H1 (cell line): ENCODE data around the gene CCNG1. TPM values are rescaled to one million over a fixed set of nuclear protein-coding genes. Genes with fewer than 3 reads are reported as not detected.

Experiments used
- CTCF ChIA-PET: fragments of 300-600 bp; sonication (Branson Sonifier 250); formaldehyde crosslinking; loops from one replicate; lab custom pipeline; 2021; ENCODE audit not compliant: partially characterized antibody; lab: Charles Lee
- POLR2A ChIA-PET: fragments of 300-600 bp; sonication (Branson Sonifier 250); formaldehyde crosslinking; loops from one replicate; lab custom pipeline; 2021; ENCODE audit warnings: inconsistent platforms; ENCODE audit not compliant: partially characterized antibody; lab: Charles Lee
- DNase-seq, 2 experiments: peaks; one replicate each; pipeline versions ENCODE4 v3.0.0 to v3.0.0-alpha.2; 2010 to 2022; ENCODE audit warnings: low spot score in 2 of 2, low read depth in 1 of 2, mixed read lengths in 1 of 2
- FAIRE-seq: peaks from 2 replicates; lab custom pipeline; 2011; peaks lifted over from hg19 to GRCh38; lab: Jason Lieb, UNC
- H2AFZ ChIP-seq: 2 replicates; pipeline ENCODE4 v1.8.1; 2012; ENCODE audit warnings: low read length, inconsistent platforms
- H2AK5ac ChIP-seq: 2 replicates; pipeline ENCODE4 v1.6.1; 2013; ENCODE audit warnings: low read depth, low read length
- H2BK120ac ChIP-seq: replicated peaks from 2 replicates; pipeline ENCODE3; 2013; ENCODE audit warnings: low read depth, low read length, inconsistent platforms
- H2BK12ac ChIP-seq: 2 replicates; pipeline ENCODE4 v1.6.1; 2013; ENCODE audit warnings: low read depth, low read length
- H2BK15ac ChIP-seq: 2 replicates; pipeline ENCODE4 v1.6.1; 2013; ENCODE audit warnings: low read length
- H2BK20ac ChIP-seq: 2 replicates; pipeline ENCODE4 v1.6.1; 2013; ENCODE audit warnings: low read length
- H2BK5ac ChIP-seq: 2 replicates; pipeline ENCODE4 v1.6.1; 2013; ENCODE audit warnings: low read depth, low read length
- H3K14ac ChIP-seq: 2 replicates; pipeline ENCODE4 v1.6.1; 2013; ENCODE audit warnings: inconsistent platforms; ENCODE audit not compliant: insufficient read length
- H3K18ac ChIP-seq: 2 replicates; pipeline ENCODE4 v1.6.1; 2013; ENCODE audit warnings: low read length; ENCODE audit errors: extremely low read depth
- H3K23ac ChIP-seq: 2 replicates; pipeline ENCODE4 v1.6.1; 2013; ENCODE audit warnings: inconsistent platforms; ENCODE audit not compliant: insufficient read length
- H3K23me2 ChIP-seq: 2 replicates; pipeline ENCODE4 v1.6.1; 2013; ENCODE audit warnings: low read depth, low read length
- H3K27ac ChIP-seq: 2 replicates; pipeline ENCODE4 v1.6.1; 2011; ENCODE audit warnings: low read depth, low read length, inconsistent platforms
- H3K27me3 ChIP-seq, 4 experiments: replicated peaks in 1 of 4; 1 replicate in 1 of 4; 2 replicates in 3 of 4; pipeline versions ENCODE4 v1.6.1 to v1.8.1; 2011 to 2013; ENCODE audit warnings: low read length in 3 of 4, mild to moderate bottlenecking in 3 of 4, inconsistent platforms in 2 of 4, mixed read lengths in 2 of 4, moderate library complexity in 1 of 4; ENCODE audit not compliant: control insufficient read depth in 3 of 4, insufficient read depth in 3 of 4; ENCODE audit errors: extremely low read depth in 1 of 4
- H3K36me3 ChIP-seq, 4 experiments: 2 replicates each; pipeline versions ENCODE4 v1.6.1 to v1.8.1; 2011 to 2013; ENCODE audit warnings: mild to moderate bottlenecking in 4 of 4, low read length in 3 of 4, moderate library complexity in 2 of 4, control low read depth in 1 of 4, inconsistent platforms in 1 of 4; ENCODE audit not compliant: insufficient read depth in 4 of 4, control insufficient read depth in 2 of 4
- H3K4ac ChIP-seq: replicated peaks from 2 replicates; pipeline ENCODE3; 2013; ENCODE audit warnings: low read length, low read depth, mixed read lengths, inconsistent platforms; ENCODE audit not compliant: insufficient read length
- H3K4me1 ChIP-seq, 4 experiments: replicated peaks in 1 of 4; 1 replicate in 1 of 4; 2 replicates in 3 of 4; pipeline versions ENCODE4 v1.6.1 to v1.8.1; 2011 to 2013; ENCODE audit warnings: low read length in 3 of 4, inconsistent platforms in 2 of 4, mixed read lengths in 1 of 4; ENCODE audit not compliant: insufficient read depth in 4 of 4, control insufficient read depth in 3 of 4
- H3K4me2 ChIP-seq, 2 experiments: 2 replicates each; pipeline versions ENCODE4 v1.6.1 to v1.8.1; 2011 to 2013; ENCODE audit warnings: low read depth in 2 of 2, low read length in 2 of 2, control low read depth in 1 of 2, inconsistent platforms in 1 of 2, mild to moderate bottlenecking in 1 of 2; ENCODE audit not compliant: insufficient read depth in 1 of 2
- H3K4me3 ChIP-seq, 4 experiments: fragments of 200-600, 300-600 bp in 1 of 4; sonication (generic), shearing (Covaris generic), sonication (Bioruptor Twin) in 1 of 4; 2 replicates each; pipeline versions ENCODE4 v1.5.1 to v1.8.1; 2011 to 2016; ENCODE audit warnings: low read length in 4 of 4, low read depth in 3 of 4, control low read depth in 2 of 4, inconsistent platforms in 2 of 4, mild to moderate bottlenecking in 2 of 4, mixed read lengths in 1 of 4, moderate library complexity in 1 of 4; ENCODE audit not compliant: insufficient read depth in 2 of 4; ENCODE audit errors: extremely low read depth in 1 of 4
- H3K56ac ChIP-seq: replicated peaks from 2 replicates; pipeline ENCODE3; 2013; ENCODE audit warnings: low read depth, mild to moderate bottlenecking, mixed read lengths, low read length, inconsistent platforms; ENCODE audit not compliant: insufficient read length
- H3K79me1 ChIP-seq: 2 replicates; pipeline ENCODE4 v1.6.1; 2013; ENCODE audit warnings: low read depth, low read length, control low read depth
- H3K79me2 ChIP-seq, 2 experiments: 2 replicates each; pipeline versions ENCODE4 v1.6.1 to v1.8.1; 2012 to 2013; ENCODE audit warnings: low read length in 2 of 2, mild to moderate bottlenecking in 2 of 2, inconsistent platforms in 1 of 2; ENCODE audit not compliant: insufficient read depth in 2 of 2, control insufficient read depth in 1 of 2
- H3K9ac ChIP-seq, 4 experiments: replicated peaks in 1 of 4; 1 replicate in 1 of 4; 2 replicates in 3 of 4; pipeline versions ENCODE4 v1.6.1 to v1.8.1; 2011 to 2013; ENCODE audit warnings: low read depth in 3 of 4, low read length in 3 of 4, control low read depth in 2 of 4, mild to moderate bottlenecking in 2 of 4, moderate library complexity in 2 of 4, inconsistent platforms in 1 of 4; ENCODE audit errors: extremely low read depth in 1 of 4
- H3K9me3 ChIP-seq, 2 experiments: 2 replicates each; pipeline versions ENCODE4 v1.6.1 to v1.8.1; 2012 to 2013; ENCODE audit warnings: mild to moderate bottlenecking in 2 of 2, moderate library complexity in 2 of 2, control low read depth in 1 of 2, inconsistent platforms in 1 of 2, low read depth in 1 of 2, low read length in 1 of 2, mixed read lengths in 1 of 2; ENCODE audit not compliant: insufficient read depth in 2 of 2
- H4K20me1 ChIP-seq, 2 experiments: replicated peaks in 1 of 2; 2 replicates each; pipeline versions ENCODE3 to v1.8.1; 2011 to 2013; ENCODE audit warnings: inconsistent platforms in 2 of 2, low read length in 2 of 2, mild to moderate bottlenecking in 1 of 2; ENCODE audit not compliant: insufficient read depth in 2 of 2, control insufficient read depth in 1 of 2
- H4K5ac ChIP-seq: 2 replicates; pipeline ENCODE4 v1.6.1; 2013; ENCODE audit warnings: low read length, low read depth, mixed read lengths, inconsistent platforms; ENCODE audit not compliant: insufficient read length
- H4K8ac ChIP-seq: 2 replicates; pipeline ENCODE4 v1.8.0; 2013; ENCODE audit warnings: mild to moderate bottlenecking, moderate library complexity, low read length, inconsistent platforms; ENCODE audit not compliant: insufficient read depth; ENCODE audit errors: extremely low read depth
- H4K91ac ChIP-seq: replicated peaks from 2 replicates; pipeline ENCODE3; 2013; ENCODE audit warnings: low read length, mixed read lengths, inconsistent platforms; ENCODE audit not compliant: insufficient read length
- ATF2 ChIP-seq: IDR thresholded peaks from 2 replicates; pipeline ENCODE4 v1.6.1; 2012; ENCODE audit warnings: low read length, inconsistent platforms
- CHD2 ChIP-seq: IDR thresholded peaks from 2 replicates; pipeline ENCODE4 v1.6.1; 2012; ENCODE audit warnings: low read length, improper control_type of control experiment
- MAX ChIP-seq: IDR thresholded peaks from 2 replicates; pipeline ENCODE4 v1.6.1; 2012; ENCODE audit warnings: inconsistent platforms
- NRF1 ChIP-seq: IDR thresholded peaks from 2 replicates; pipeline ENCODE4 v1.6.1; 2011; ENCODE audit warnings: mild to moderate bottlenecking, low read depth, low read length, improper control_type of control experiment
- SAP30 ChIP-seq: fragments of 300-600 bp; sonication (generic); IDR thresholded peaks from 2 replicates; pipeline ENCODE4 v1.7.1; 2012; ENCODE audit warnings: low read length, moderate library complexity, mild to moderate bottlenecking, inconsistent platforms; ENCODE audit not compliant: insufficient read depth, insufficient replicate concordance
- SUZ12 ChIP-seq: fragments of 200-600 bp; sonication (generic); IDR thresholded peaks from 2 replicates; pipeline ENCODE4 v1.6.1; 2012; ENCODE audit warnings: mild to moderate bottlenecking, inconsistent platforms, low read length, moderate library complexity, mixed read lengths
- TAF1 ChIP-seq: IDR thresholded peaks from 2 replicates; pipeline ENCODE4 v1.6.1; 2011; ENCODE audit warnings: mild to moderate bottlenecking, low read depth, low read length
- TEAD4 ChIP-seq: IDR thresholded peaks from 2 replicates; pipeline ENCODE4 v1.6.1; 2012; ENCODE audit warnings: low read depth, low read length, inconsistent platforms, mixed read lengths
- WGBS, 2 experiments: shearing (Covaris generic) in 1 of 2; methylation state at CpG; one replicate each; pipeline versions ENCODE4 v1.1.6 to v1.1.7; 2013 to 2015; ENCODE audit warnings: low lambda C conversion rate in 2 of 2, mixed read lengths in 2 of 2, inconsistent platforms in 1 of 2, low coverage in 1 of 2, missing lambda C conversion rate in 1 of 2; ENCODE audit not compliant: insufficient replicate concordance in 2 of 2, insufficient coverage in 1 of 2, insufficient read length in 1 of 2; ENCODE audit errors: extremely low coverage in 1 of 2, missing lambda C conversion rate in 1 of 2; 5-methylcytosine and 5-hydroxymethylcytosine counted together
- polyA plus RNA-seq, 7 experiments: library from polyadenylated mRNA; depleted of rRNA in 3 of 7; stranded (reverse) in 5 of 7; unstranded in 2 of 7; fragments of >200 nt in 5 of 7; fragments of 200-250 nt in 2 of 7; gene quantifications; 1 replicate in 5 of 7; 2 replicates in 1 of 7; 4 replicates in 1 of 7; pipeline versions ENCODE4 v1.2.1 to v1.2.3, GENCODE V29; 2011 to 2013; ENCODE audit warnings: missing spikeins in 2 of 7, mixed read lengths in 2 of 7
- total RNA-seq: library from RNA; stranded (reverse); fragmentation: NEBNext Ultra II Directional; extraction: Animal tissue kit (Norgen Biotek cat#: 25700); gene quantifications from 2 replicates; pipeline ENCODE4 v1.2.1, GENCODE V29; 2021

Gene CCNG1
- total and polyA plus RNA-seq, 2 of the 8 experiments (the other 6 are each of a cell fraction or from before 2014, with no cell fraction given) = 165 to 369 TPM

GRCh38 chr5:163432544-163432943 lies 4.9 kb upstream of the CCNG1 start:
- no peak overlapping the region for H2BK12ac ChIP-seq
- H3K23me2 ChIP-seq = peaks cover 2% of the 10 kb centered on the region; the same call in 1 of the 2 replicates
- no peak overlapping the region for H4K5ac ChIP-seq
- no peaks in the 10 kb centered on the region for H3K36me3 ChIP-seq
- ChIA-PET CTCF (no interaction called here), POLR2A (no interaction called here)
- H3K23ac ChIP-seq = no peak overlapping the region
- no peaks in the 10 kb centered on the region for H3K27me3 ChIP-seq
- no peak overlapping the region for H2BK5ac ChIP-seq
- no peaks in the 10 kb centered on the region for H3K9me3 ChIP-seq
- no peak overlapping the region for H3K27ac ChIP-seq
- H3K79me1 ChIP-seq = no peaks in the 10 kb centered on the region
- H3K9ac ChIP-seq = no peak overlapping the region
- DNase-seq (no peak), FAIRE-seq (no peak)
- no peak overlapping the region for H3K14ac ChIP-seq
- H3K4me1 ChIP-seq = no peaks in the 10 kb centered on the region; a peak in 1 of 7 replicates
- H4K20me1 ChIP-seq = no peaks in the 10 kb centered on the region
- TF ChIP-seq MAX (no peak), CHD2 (no peak), NRF1 (no peak), SAP30 (no peak), TAF1 (no peak), SUZ12 (no peak), TEAD4 (no peak), ATF2 (no peak)
- no peak overlapping the region for H2BK15ac ChIP-seq
- H2BK20ac ChIP-seq = no peak overlapping the region
- no peak overlapping the region for H3K4me3 ChIP-seq
- H4K8ac ChIP-seq = no peak overlapping the region
- no peak overlapping the region for H2AFZ ChIP-seq
- 87% methylated on average over 1 of the region's 1 CpG; no CpG with 5 or more reads in 1 of the 2 experiments for WGBS, 2 experiments
- no peak overlapping the region for H2AK5ac ChIP-seq
- H3K18ac ChIP-seq = no peak overlapping the region
- H4K91ac ChIP-seq = no peak overlapping the region
- H3K79me2 ChIP-seq = peaks cover 0 to 5% of the 10 kb centered on the region in 2 experiments; a peak in 2 of 4 replicates
- H3K4me2 ChIP-seq = no peak overlapping the region
- no peak overlapping the region for H3K56ac ChIP-seq
- no peak overlapping the region for H2BK120ac ChIP-seq
- no peak overlapping the region for H3K4ac ChIP-seq
